Erythroblast (primary cell): Measurements from ENCODE around the gene TBC1D1.

Source experiments
- GATA1 ChIP-seq: IDR thresholded peaks from 2 replicates; pipeline ENCODE4 v1.6.1; 2011; ENCODE audit warnings: low read depth, mild to moderate bottlenecking, control low read depth, low read length, moderate library complexity
- POLR2A ChIP-seq: IDR thresholded peaks from 2 replicates; pipeline ENCODE4 v1.6.1; 2011; ENCODE audit warnings: mild to moderate bottlenecking, low read length

DNA sequence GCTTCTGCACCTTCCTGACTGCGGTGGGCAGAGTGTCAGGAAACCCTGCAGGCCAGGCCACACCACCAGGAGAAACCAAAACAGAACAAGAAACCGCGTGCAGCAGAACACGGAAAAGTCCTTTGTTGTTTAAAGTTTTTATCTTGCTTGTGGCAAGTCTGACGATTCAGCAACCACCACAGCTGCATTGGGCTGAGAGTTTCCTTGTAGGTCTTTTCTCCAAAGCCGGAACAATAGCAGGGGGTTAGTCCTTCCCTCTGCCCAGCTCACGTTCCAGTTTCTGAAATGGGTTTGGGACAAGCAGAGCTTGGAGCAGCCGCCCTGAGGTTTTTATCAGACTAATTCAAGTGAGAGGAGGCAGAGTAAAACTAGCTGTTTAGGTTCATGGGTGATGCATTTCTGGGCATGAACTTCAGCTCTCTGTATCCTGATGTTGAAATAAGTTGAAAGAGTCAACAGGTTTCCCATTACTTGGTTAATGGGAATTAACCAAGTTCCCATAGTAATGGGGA, 286.2 kb downstream of the TBC1D1 start:
- TF ChIP-seq POLR2A (no peak), GATA1 (no peak)
